NCI-H2171 treated with DMSO at 0.1 percent for 48 hours (cell line): ENCODE results near the gene CCDC61.

Source experiments
- DNase-seq: peaks from one replicate; lab custom pipeline; 2025; lab: John Stamatoyannopoulos, UW

Gene CCDC61

GRCh38 chr19:45975306-45976070 lies 19.8 kb upstream of the CCDC61 start:
- DNase-seq: no peak

- DNase-seq: peak; percentile 74
Observed at GRCh38 chr19:45976178-45976577, 19.1 kb upstream of the CCDC61 start.

- no peak for DNase-seq
Observed at GRCh38 chr19:45978156-45978555, 17.1 kb upstream of the CCDC61 start.

- no peak for DNase-seq
Observed at GRCh38 chr19:45981350-45981749, 13.9 kb upstream of the CCDC61 start.

GRCh38 chr19:45985321-45985720 lies 9.9 kb upstream of the CCDC61 start:
- no peak for DNase-seq

- no peak for DNase-seq
Observed at GRCh38 chr19:45990113-45990728, 5.0 kb upstream of the CCDC61 start.

GRCh38 chr19:45994456-45994997 lies 740 bp upstream of the CCDC61 start:
- no peak for DNase-seq

- no peak for DNase-seq
Observed at GRCh38 chr19:45995715-45996385, 583 bp downstream of the CCDC61 start.

GRCh38 chr19:45996933-45997332 lies 1.7 kb downstream of the CCDC61 start:
- DNase-seq: no peak

- DNase-seq: no peak
Observed at GRCh38 chr19:45998834-45999233, 3.6 kb downstream of the CCDC61 start.

- DNase-seq: no peak
Observed at GRCh38 chr19:45999653-46000121, 4.4 kb downstream of the CCDC61 start.

GRCh38 chr19:46000491-46001246 lies 5.4 kb downstream of the CCDC61 start:
- DNase-seq: peak; percentile 66

GRCh38 chr19:46002678-46003275 lies 7.5 kb downstream of the CCDC61 start:
- no peak for DNase-seq

- no peak for DNase-seq
Observed at GRCh38 chr19:46006411-46006810, 11.1 kb downstream of the CCDC61 start.

GRCh38 chr19:46009530-46010510 lies 14.6 kb downstream of the CCDC61 start:
- peak; percentile 23 for DNase-seq

- DNase-seq: no peak
Observed at GRCh38 chr19:46014534-46014933, 19.3 kb downstream of the CCDC61 start.

- DNase-seq: peak; percentile 58
Observed at GRCh38 chr19:46014941-46015686, 19.8 kb downstream of the CCDC61 start.

GRCh38 chr19:46015687-46016425 lies 20.6 kb downstream of the CCDC61 start:
- DNase-seq: peak; percentile 44
